Neural crest cell (in vitro differentiated cells): ENCODE measurements around the gene GALNT9. TPM values are rescaled to one million over a fixed set of nuclear protein-coding genes. Genes with fewer than 3 reads are reported as not detected.

ENCODE experiments used
- DNase-seq: peaks from one replicate; pipeline ENCODE4 v3.0.0; 2021; ENCODE audit warnings: low read depth, mixed read lengths, low spot score
- H3K27ac Mint-ChIP-seq: one replicate; pipeline ENCODE4 v1.8.0; 2021; ENCODE audit warnings: mild to moderate bottlenecking, mixed read lengths; ENCODE audit not compliant: unreplicated experiment
- H3K27me3 Mint-ChIP-seq: 2 replicates; pipeline ENCODE4 v1.8.0; 2021; ENCODE audit warnings: low read depth, mild to moderate bottlenecking, mixed read lengths
- H3K36me3 Mint-ChIP-seq: 2 replicates; pipeline ENCODE4 v1.8.0; 2021; ENCODE audit warnings: low read depth, mild to moderate bottlenecking, mixed read lengths
- H3K4me1 Mint-ChIP-seq: 2 replicates; pipeline ENCODE4 v1.8.0; 2021; ENCODE audit warnings: mixed read lengths
- H3K4me3 Mint-ChIP-seq: one replicate; pipeline ENCODE4 v1.8.0; 2021; ENCODE audit warnings: mild to moderate bottlenecking, mixed read lengths
- H3K9me3 Mint-ChIP-seq: 2 replicates; pipeline ENCODE4 v1.8.0; 2021; ENCODE audit warnings: mixed read lengths
- CTCF ChIP-seq: fragments of 200-600 bp; sonication (generic); conservative IDR thresholded peaks from 2 replicates; pipeline ENCODE4 v1.5.0; 2021; ENCODE audit warnings: antibody characterized with exemption, mild to moderate bottlenecking
- total RNA-seq: library from RNA; stranded (reverse); gene quantifications from 2 replicates; pipeline ENCODE4 v1.2.1, GENCODE V29; 2021

The GALNT9 gene
- total RNA-seq, 1 donor from 2014 or later: 1.3 TPM

GRCh38 chr12:132336451-132337413 lies 7.3 kb upstream of the GALNT9 start:
- peaks cover 43% of the 10 kb centered on the region for H3K27me3 Mint-ChIP-seq

DNA sequence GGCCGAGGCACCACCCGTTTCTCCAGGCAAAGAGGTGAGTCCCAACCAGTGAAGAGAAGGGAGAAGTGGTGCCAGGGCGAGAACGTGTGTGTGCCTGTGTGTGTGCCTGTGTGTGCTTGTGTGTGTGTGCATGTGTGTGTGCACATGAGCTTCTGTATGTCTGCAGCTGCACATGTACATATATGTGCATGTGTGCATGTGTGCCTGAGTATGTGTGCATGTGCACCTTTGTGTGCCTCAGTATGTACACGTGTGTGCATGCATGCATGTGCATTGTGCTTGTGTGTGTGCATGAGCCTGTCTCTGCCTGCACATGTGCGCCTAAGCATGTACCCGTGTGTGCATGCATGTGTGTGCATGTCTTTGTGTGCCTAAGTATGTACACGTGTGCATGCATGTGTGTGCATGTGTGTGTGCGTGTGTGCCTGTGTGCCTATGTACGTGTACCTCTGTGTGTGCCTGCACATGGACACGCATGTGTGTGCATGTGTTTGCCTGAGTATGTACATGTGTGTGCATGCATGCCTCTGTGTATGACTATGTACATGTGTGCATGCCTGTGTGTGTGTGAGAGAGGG lies 5.9 kb upstream of the GALNT9 start:
- no peaks in the 10 kb centered on the region for H3K36me3 Mint-ChIP-seq
- H3K27ac Mint-ChIP-seq: no peak overlapping the region
- no peak for TF ChIP-seq CTCF
- H3K4me1 Mint-ChIP-seq: peaks cover 5% of the 10 kb centered on the region
- DNase-seq: no peak
- peaks cover 57% of the 10 kb centered on the region for H3K27me3 Mint-ChIP-seq
- no peaks in the 10 kb centered on the region for H3K9me3 Mint-ChIP-seq
- no peak overlapping the region for H3K4me3 Mint-ChIP-seq

More at GRCh38 chr12:132336451-132337413, 7.3 kb upstream of the GALNT9 start:
- H3K36me3 Mint-ChIP-seq: no peaks in the 10 kb centered on the region
- no peak for TF ChIP-seq CTCF
- H3K27ac Mint-ChIP-seq: no peak overlapping the region
- H3K4me3 Mint-ChIP-seq: no peak overlapping the region
- DNase-seq: no peak
- no peaks in the 10 kb centered on the region for H3K4me1 Mint-ChIP-seq
- H3K9me3 Mint-ChIP-seq: no peaks in the 10 kb centered on the region

DNA sequence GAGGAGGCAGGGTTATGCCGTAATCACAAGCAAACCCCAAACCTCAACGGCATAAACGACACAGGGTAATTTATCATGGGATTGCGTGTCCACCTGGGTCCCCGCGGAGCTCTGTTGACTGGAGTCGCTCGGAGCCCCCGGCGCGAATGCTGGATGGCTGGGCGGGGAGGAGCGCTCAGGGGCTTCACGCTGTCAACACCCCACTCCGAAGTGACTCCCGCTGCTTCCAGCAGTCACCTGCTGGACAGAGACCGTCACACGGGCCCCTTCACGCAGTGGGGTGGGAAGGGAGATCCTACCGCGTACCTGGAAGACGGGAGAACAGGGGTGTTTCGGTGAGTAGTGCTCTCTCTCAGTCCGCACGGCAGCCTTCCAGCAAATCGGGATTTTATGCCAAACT lies 4.4 kb upstream of the GALNT9 start:
- DNase-seq: no peak
- H3K27ac Mint-ChIP-seq: no peak overlapping the region
- peaks cover 62% of the 10 kb centered on the region for H3K27me3 Mint-ChIP-seq
- TF ChIP-seq CTCF: no peak
- no peak overlapping the region for H3K4me3 Mint-ChIP-seq
- H3K36me3 Mint-ChIP-seq: no peaks in the 10 kb centered on the region
- no peaks in the 10 kb centered on the region for H3K9me3 Mint-ChIP-seq
- peaks cover 5% of the 10 kb centered on the region for H3K4me1 Mint-ChIP-seq

DNA sequence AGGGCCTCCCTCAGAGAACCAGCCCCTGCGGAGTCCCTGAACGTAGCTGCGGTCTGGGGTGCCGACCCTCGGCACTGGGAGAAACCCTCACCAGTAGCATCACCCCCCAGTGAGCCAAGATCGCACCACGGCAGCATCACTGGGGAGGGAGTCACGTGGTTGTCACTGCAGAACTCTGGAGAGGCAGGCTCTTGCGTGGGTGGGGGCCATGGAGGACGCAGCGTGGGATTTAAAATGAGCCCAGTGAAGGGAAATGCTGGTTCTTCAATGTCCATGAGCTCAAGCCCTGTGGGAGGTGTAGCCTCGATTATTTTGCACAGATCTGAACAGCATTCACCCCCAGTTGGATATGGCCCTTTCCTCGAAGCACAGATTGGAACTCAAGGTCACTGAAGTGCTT lies 3.9 kb upstream of the GALNT9 start:
- no peak overlapping the region for H3K27ac Mint-ChIP-seq
- H3K36me3 Mint-ChIP-seq: no peaks in the 10 kb centered on the region

DNA sequence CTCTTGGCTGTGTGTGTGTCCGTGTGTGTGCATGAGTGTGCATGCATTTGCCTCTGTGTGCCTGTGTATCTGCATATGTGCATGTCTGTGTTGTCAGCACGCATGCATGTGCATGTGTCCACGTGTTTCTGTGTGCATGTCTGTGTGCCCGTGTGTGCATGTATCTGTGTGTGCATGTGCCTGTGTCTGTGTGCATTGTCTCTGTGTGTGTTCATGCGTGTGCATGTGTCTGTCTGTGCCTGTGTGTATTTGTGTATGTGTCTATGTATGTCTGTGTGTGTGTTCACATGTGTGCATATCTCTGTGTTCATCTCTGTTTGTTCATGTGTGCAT lies 1.1 kb upstream of the GALNT9 start:
- Mint-ChIP-seq H3K27me3 (peaks cover 80% of the 10 kb centered on the region), H3K4me1 (peaks cover 13% of the 10 kb centered on the region), H3K9me3 (no peaks in the 10 kb centered on the region), H3K27ac (no peak overlapping the region), H3K36me3 (no peaks in the 10 kb centered on the region), H3K4me3 (peak overlapping the region; percentile 9)
- no peak for TF ChIP-seq CTCF
- no peak for DNase-seq

More for the DNA sequence above, 3.9 kb upstream of the GALNT9 start:
- Mint-ChIP-seq H3K9me3 (no peaks in the 10 kb centered on the region), H3K4me3 (no peak overlapping the region), H3K27me3 (peaks cover 66% of the 10 kb centered on the region), H3K4me1 (peaks cover 5% of the 10 kb centered on the region)
- no peak for TF ChIP-seq CTCF
- DNase-seq: no peak
